ENCODE data around the gene TICAM2.

The TICAM2 gene

DNA sequence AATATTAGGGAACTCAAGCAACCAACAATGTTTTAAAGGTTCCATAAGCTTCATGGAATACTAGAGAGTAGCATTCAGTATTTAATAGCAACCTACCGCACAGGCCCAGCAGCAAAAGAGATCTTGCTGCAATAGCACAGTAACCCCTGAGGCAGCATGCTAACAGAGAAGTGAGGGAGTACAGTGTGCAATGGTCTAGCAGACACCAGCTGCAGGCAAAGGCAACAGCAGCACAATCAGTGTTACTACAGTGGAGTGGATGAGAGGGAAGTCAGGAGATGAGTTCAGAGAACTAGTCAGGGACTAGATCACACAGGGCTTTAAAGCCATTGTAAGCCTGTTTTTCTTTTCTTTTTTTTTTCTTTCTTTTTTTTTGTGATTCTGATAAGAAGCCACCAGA, 2.8 kb downstream of the TICAM2 start:
- TF ChIP-seq, protein P1, sequence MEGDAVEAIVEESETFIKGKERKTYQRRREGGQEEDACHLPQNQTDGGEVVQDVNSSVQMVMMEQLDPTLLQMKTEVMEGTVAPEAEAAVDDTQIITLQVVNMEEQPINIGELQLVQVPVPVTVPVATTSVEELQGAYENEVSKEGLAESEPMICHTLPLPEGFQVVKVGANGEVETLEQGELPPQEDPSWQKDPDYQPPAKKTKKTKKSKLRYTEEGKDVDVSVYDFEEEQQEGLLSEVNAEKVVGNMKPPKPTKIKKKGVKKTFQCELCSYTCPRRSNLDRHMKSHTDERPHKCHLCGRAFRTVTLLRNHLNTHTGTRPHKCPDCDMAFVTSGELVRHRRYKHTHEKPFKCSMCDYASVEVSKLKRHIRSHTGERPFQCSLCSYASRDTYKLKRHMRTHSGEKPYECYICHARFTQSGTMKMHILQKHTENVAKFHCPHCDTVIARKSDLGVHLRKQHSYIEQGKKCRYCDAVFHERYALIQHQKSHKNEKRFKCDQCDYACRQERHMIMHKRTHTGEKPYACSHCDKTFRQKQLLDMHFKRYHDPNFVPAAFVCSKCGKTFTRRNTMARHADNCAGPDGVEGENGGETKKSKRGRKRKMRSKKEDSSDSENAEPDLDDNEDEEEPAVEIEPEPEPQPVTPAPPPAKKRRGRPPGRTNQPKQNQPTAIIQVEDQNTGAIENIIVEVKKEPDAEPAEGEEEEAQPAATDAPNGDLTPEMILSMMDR (IDR thresholded peaks at IDR 0.05; ENCODE audit: control insufficient read depth, extremely low read depth, insufficient read depth) = no peak

DNA sequence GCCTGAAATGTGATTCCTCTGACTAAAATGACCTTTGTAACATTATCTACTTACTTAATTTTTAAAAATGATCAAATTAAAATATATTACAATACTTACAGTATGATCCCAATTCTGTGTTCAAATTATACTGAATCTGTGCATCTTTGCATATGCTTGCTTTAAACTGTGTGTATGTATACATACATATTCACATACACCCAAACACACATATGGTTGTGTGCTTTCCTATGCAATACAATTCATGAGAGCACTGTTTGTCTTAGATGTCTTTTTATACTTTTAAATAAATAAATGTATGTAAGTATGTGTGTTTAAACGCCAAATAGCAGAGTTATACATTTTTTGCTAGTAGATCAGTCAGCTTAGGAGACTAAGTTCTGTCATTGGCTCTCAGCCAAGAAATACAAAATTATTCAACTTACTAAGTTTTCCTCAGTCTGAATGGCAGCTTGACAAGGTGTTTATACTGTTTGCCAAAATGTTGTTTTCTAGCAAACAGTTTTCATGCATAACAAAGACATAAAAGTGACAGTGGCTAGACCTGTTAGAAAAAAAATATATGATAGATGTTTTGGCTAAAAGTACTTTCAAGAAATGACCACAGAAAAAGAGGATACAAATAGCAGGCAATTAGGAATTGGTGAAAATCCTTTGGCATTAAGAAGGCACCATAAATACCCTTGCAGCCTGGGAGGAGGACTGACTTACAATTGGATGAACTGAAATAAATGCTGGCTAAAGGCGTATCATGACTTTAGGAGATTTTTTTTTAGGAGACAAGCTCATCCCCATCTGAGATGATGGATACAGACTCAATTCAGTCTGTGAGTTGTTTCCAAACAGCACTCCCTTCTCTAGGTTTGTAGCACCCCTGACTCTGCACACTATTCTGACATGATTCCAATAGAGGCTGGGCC, 7.9 kb downstream of the TICAM2 start:
- TF ChIP-seq, protein P1 (IDR thresholded peaks at IDR 0.05; ENCODE audit: control insufficient read depth, extremely low read depth, insufficient read depth) = no peak
- H3K4me3 ChIP-seq (ENCODE audit: low read depth, low read length) = no peak overlapping the region
- DNase-seq (ENCODE audit: low read depth) = no peak

More for the DNA sequence above, 2.8 kb downstream of the TICAM2 start:
- H3K4me3 ChIP-seq (ENCODE audit: low read depth, low read length) = no peak overlapping the region
- no peak for DNase-seq (ENCODE audit: low read depth)

DNA sequence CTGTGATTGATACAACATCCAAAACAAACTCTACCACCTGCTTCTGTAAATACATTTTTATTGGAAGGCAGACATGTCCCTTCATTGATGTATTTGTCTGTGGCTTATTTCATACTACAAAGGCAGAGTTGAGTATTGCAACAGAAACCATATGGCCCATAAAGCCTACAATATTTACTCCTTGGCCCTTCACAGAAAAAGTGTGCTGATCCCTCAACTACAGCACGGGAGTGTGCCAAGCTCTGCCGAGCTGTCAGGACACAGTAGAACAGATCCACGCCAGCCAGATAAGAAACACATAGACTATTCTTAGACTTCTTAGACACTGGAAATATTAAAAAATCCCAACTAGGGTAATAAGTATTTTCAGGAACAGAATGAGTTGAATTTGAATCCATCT, 13.2 kb downstream of the TICAM2 start:
- no peak overlapping the region for H3K4me3 ChIP-seq (ENCODE audit: low read depth, low read length)
- DNase-seq (ENCODE audit: low read depth) = peak; percentile 75
- TF ChIP-seq, protein P1 (IDR thresholded peaks at IDR 0.05; ENCODE audit: control insufficient read depth, extremely low read depth, insufficient read depth) = no peak

DNA sequence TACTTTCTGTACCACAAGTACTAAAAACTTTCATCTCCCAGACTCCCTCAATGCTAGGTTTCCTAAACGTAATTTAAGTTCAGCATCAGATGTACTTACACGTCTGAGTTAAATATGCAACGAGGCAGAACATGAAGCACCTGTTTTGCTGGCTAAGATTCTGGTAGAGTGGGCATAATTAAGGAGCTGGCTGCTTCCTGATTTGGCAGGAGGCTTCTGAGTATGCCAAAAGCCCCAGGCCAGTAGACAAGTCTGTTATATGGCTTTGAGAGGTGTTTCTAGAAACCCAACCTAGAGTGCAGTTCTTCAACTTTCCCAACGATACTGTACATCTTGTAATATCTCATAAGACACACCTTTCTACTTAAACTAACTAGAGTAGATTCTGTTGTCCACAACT, 13.6 kb downstream of the TICAM2 start:
- TF ChIP-seq, protein P1 (IDR thresholded peaks at IDR 0.05; ENCODE audit: control insufficient read depth, extremely low read depth, insufficient read depth) = no peak
- DNase-seq (ENCODE audit: low read depth) = no peak
- no peak overlapping the region for H3K4me3 ChIP-seq (ENCODE audit: low read depth, low read length)

DNA sequence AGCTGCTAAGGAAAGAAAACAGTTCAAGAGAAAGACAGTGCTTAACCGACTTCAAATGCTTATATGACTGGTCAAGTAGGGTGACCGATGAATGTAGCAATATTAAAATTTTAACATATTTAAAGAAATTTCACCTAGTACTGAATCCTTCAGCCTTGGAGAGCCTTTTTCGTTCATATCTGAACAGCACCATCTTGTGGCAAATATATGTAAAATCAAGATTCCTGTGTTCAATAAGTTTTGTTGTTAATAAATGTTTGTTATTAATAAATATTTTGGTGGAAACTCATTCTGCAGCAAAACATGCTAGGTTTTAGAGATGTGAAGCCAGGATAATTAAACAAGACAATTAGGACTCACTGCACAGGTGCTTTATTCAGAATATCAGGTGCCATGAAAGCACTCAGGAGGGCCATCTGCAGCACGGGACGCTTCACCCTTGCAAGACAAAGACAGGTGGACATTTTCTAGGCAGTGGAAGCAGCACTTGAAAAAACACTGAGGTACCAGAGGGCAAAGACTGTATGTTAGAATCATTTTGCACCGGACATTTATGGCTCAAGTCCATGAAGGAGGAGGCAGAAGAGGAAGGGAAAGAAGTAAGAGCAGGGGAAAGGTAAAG, 15.6 kb downstream of the TICAM2 start:
- TF ChIP-seq, protein P1 (IDR thresholded peaks at IDR 0.05; ENCODE audit: control insufficient read depth, extremely low read depth, insufficient read depth) = peak; percentile 40; the same call in 1 of the 2 replicates
- no peak for DNase-seq (ENCODE audit: low read depth)
- no peak overlapping the region for H3K4me3 ChIP-seq (ENCODE audit: low read depth, low read length)

DNA sequence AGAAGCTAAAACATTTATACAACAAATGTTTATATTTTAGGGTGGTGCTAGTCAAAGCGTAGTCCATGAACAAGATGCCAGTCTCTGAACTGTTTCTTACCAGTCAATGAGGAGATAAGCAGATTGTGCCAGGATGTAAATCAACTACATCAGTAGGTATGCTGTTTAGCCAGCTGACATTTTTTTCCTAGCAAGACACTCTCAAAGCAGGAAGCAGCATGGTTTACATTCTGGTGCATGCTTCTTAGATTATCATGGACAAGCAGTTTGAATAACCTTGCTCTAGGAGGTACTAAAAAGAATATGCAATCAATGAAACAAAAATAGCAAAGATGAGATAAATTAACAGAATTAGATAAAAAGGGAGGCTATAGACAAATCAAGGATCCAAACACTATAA, 17.0 kb downstream of the TICAM2 start:
- DNase-seq (ENCODE audit: low read depth) = no peak
- TF ChIP-seq, protein P1 (IDR thresholded peaks at IDR 0.05; ENCODE audit: control insufficient read depth, extremely low read depth, insufficient read depth) = no peak
- no peak overlapping the region for H3K4me3 ChIP-seq (ENCODE audit: low read depth, low read length)
